ENCODE measurements around the gene GPATCH4. TPM values are rescaled to one million over a fixed set of nuclear protein-coding genes. Genes with fewer than 3 reads are reported as not detected.
A peak's percentile ranks its signal among the peaks of the same experiment; 100 is the strongest.

The GPATCH4 gene
- total RNA-seq, 2 experiments from 2014 or later = 33.3 to 51.6 TPM

DNA sequence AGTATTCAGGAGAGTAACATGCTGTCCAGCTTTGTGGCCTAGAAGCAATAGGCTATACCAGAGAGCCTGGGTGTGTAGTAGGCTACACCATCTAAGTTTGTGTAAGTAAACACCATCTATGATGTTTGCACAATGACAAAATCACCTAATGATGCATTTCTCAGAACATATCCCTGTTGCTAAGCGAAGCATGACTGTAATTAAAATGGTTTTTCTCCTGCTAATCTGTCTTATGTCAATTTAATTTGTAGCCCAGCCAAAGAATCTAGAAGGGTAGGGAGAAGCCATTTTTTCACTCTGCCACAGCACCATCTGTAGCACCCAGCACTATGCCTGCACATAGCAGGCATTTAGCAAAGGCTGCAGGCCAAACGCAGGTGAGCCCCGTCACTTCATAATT lies 23.7 kb downstream of the GPATCH4 start:
- CTCF ChIA-PET (ENCODE audit: unreplicated experiment) = no interaction called here
- no peaks in the 10 kb centered on the region for H3K36me3 ChIP-seq (ENCODE audit: insufficient read depth, low read length)
- H3K9me2 ChIP-seq (ENCODE audit: insufficient read depth, low read length) = no peaks in the 10 kb centered on the region
- H4K20me1 ChIP-seq (ENCODE audit: insufficient read depth, low read length) = no peaks in the 10 kb centered on the region
- no peak overlapping the region for H3K4me2 ChIP-seq (ENCODE audit: low read length)
- no peaks in the 10 kb centered on the region for H3K9me3 ChIP-seq (ENCODE audit: low read length)
- no peaks in the 10 kb centered on the region for H3K79me2 ChIP-seq (ENCODE audit: insufficient read depth, low read depth, low read length)
- H3K4me1 ChIP-seq (ENCODE audit: insufficient read depth, low read length, poor library complexity, severe bottlenecking) = peaks cover 17% of the 10 kb centered on the region
- H2AFZ ChIP-seq (ENCODE audit: low read length) = no peak overlapping the region
- POLR2A ChIA-PET = interaction anchor here (0.7 kb wide), 1 partner anchor 17 kb away, joined by 4 read pairs; no protein-coding TSS in a partner anchor
- no peak for TF ChIP-seq EZH2phosphoT487 (IDR thresholded peaks at IDR 0.05; ENCODE audit: borderline replicate concordance, low read depth, low read length)
- TF ChIP-seq, protein P1, sequence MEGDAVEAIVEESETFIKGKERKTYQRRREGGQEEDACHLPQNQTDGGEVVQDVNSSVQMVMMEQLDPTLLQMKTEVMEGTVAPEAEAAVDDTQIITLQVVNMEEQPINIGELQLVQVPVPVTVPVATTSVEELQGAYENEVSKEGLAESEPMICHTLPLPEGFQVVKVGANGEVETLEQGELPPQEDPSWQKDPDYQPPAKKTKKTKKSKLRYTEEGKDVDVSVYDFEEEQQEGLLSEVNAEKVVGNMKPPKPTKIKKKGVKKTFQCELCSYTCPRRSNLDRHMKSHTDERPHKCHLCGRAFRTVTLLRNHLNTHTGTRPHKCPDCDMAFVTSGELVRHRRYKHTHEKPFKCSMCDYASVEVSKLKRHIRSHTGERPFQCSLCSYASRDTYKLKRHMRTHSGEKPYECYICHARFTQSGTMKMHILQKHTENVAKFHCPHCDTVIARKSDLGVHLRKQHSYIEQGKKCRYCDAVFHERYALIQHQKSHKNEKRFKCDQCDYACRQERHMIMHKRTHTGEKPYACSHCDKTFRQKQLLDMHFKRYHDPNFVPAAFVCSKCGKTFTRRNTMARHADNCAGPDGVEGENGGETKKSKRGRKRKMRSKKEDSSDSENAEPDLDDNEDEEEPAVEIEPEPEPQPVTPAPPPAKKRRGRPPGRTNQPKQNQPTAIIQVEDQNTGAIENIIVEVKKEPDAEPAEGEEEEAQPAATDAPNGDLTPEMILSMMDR (conservative IDR thresholded peaks at IDR 0.05; ENCODE audit: low read length) = no peak
- H3K27ac ChIP-seq (ENCODE audit: low read depth, low read length, poor library complexity, severe bottlenecking) = no peak overlapping the region
- no peak for DNase-seq (ENCODE audit: low spot score)
- intact Hi-C loops (cut with micrococcal nuclease; ENCODE audit: unreplicated experiment) = no loop called here
- H3K4me3 ChIP-seq (ENCODE audit: low read depth, low read length, poor library complexity, severe bottlenecking) = no peak overlapping the region
- no TSS peak for BruUV-seq (replicated peaks)

DNA sequence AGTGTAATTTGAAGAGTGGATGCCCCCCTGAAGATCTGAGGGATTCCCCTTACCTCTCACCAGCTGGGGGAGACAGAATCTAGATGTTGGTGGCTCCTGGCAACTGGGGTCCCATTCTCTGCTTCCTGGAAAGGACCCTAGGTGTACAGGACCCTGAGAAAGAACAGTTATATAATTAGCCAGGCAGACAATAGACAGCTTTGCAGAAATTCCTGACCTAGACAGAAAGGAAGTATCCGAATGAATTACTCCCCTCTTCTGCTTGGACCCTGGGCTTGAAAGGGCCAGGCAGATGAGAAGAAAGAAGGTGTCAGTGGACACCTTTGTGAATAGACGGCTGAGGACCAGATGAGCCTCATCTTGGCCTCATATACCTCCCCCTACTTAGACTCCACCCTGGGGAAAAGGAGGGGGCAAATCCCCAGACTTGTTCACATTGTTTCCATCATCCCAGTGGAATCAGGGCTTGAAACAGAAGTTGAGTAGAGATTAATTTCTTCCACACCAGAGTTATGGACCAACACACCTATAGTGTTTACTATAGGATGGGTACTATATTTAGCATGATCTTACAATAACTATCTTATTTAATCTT lies 27.1 kb downstream of the GPATCH4 start:
- Histone ChIP-seq H3K4me3 (ENCODE audit: low read depth, low read length, poor library complexity, severe bottlenecking) (no peak overlapping the region), H3K27ac (ENCODE audit: low read depth, low read length, poor library complexity, severe bottlenecking) (no peak overlapping the region), H3K9me3 (ENCODE audit: low read length) (no peaks in the 10 kb centered on the region), H3K79me2 (ENCODE audit: insufficient read depth, low read depth, low read length) (no peaks in the 10 kb centered on the region), H3K9me2 (ENCODE audit: insufficient read depth, low read length) (no peaks in the 10 kb centered on the region), H3K4me1 (ENCODE audit: insufficient read depth, low read length, poor library complexity, severe bottlenecking) (peaks cover 16% of the 10 kb centered on the region), H3K4me2 (ENCODE audit: low read length) (no peak overlapping the region), H2AFZ (ENCODE audit: low read length) (no peak overlapping the region), H4K20me1 (ENCODE audit: insufficient read depth, low read length) (no peaks in the 10 kb centered on the region), H3K36me3 (ENCODE audit: insufficient read depth, low read length) (no peaks in the 10 kb centered on the region)
- TF ChIP-seq, protein P1 (conservative IDR thresholded peaks at IDR 0.05; ENCODE audit: low read length) = 0 out of 2 replicates have a peak, but pooled peaks have one; percentile 38
- TF ChIP-seq EZH2phosphoT487 (IDR thresholded peaks at IDR 0.05; ENCODE audit: borderline replicate concordance, low read depth, low read length) = no peak
- intact Hi-C loops (cut with micrococcal nuclease; ENCODE audit: unreplicated experiment) = no loop called here
- POLR2A ChIA-PET = interaction anchor here (0.6 to 1.5 kb wide), 4 partner anchors 9 to 66 kb away, joined by 3 to 6 read pairs (median 4); partner anchors contain the start of gene NAXE
- CTCF ChIA-PET (ENCODE audit: unreplicated experiment) = interaction anchor here (0.6 to 0.7 kb wide), 2 partner anchors 24 to 49 kb away, joined by 3 read pairs; no protein-coding TSS in a partner anchor
- DNase-seq (ENCODE audit: low spot score) = no peak
- BruUV-seq (replicated peaks) = no TSS peak

DNA sequence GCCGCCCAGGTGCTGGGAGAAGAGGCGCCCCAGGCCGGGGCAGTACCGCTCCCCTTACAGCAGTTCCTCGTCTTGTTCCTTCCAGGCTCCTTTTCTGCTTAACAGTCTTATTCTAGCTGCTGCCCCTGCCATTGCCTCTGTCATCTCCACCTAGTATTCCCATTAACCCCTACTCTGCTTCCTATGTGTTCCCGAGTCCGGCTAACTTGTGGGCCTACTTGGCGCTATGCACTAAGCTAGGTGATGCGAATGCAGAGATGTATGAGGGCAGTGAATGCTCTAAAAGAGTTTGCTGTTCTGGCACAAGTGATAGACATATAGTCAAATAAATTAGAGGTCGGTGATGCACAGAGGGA lies 28.6 kb downstream of the GPATCH4 start:
- H3K36me3 ChIP-seq (ENCODE audit: insufficient read depth, low read length) = peaks cover 6% of the 10 kb centered on the region; the same call in 1 of the 2 replicates
- no peaks in the 10 kb centered on the region for H3K79me2 ChIP-seq (ENCODE audit: insufficient read depth, low read depth, low read length)
- H3K4me2 ChIP-seq (ENCODE audit: low read length) = peak overlapping the region; percentile 78
- H3K9me2 ChIP-seq (ENCODE audit: insufficient read depth, low read length) = no peaks in the 10 kb centered on the region
- intact Hi-C loops (cut with micrococcal nuclease; ENCODE audit: unreplicated experiment) = no loop called here
- peak overlapping the region; percentile 62; the same call in 1 of the 2 replicates for H2AFZ ChIP-seq (ENCODE audit: low read length)
- ChIA-PET POLR2A (no interaction called here), CTCF (ENCODE audit: unreplicated experiment) (no interaction called here)
- DNase-seq (ENCODE audit: low spot score) = no peak
- H3K9me3 ChIP-seq (ENCODE audit: low read length) = no peaks in the 10 kb centered on the region
- TF ChIP-seq, protein P1 (conservative IDR thresholded peaks at IDR 0.05; ENCODE audit: low read length) = no peak
- TF ChIP-seq EZH2phosphoT487 (IDR thresholded peaks at IDR 0.05; ENCODE audit: borderline replicate concordance, low read depth, low read length) = no peak
- peak overlapping the region; percentile 75 for H3K4me3 ChIP-seq (ENCODE audit: low read depth, low read length, poor library complexity, severe bottlenecking)
- H3K4me1 ChIP-seq (ENCODE audit: insufficient read depth, low read length, poor library complexity, severe bottlenecking) = peaks cover 16% of the 10 kb centered on the region
- H4K20me1 ChIP-seq (ENCODE audit: insufficient read depth, low read length) = no peaks in the 10 kb centered on the region
- no TSS peak for BruUV-seq (replicated peaks)
- H3K27ac ChIP-seq (ENCODE audit: low read depth, low read length, poor library complexity, severe bottlenecking) = no peak overlapping the region
